Neutrophil (primary cell): Measurements from ENCODE around the gene EDAR.

Source experiments
- H3K27ac ChIP-seq: fragments of 200-600 bp; sonication (generic); 2 replicates; pipeline ENCODE4 v1.5.1; 2016; ENCODE audit warnings: mild to moderate bottlenecking, moderate library complexity
- H3K27me3 ChIP-seq: fragments of 200-600 bp; sonication (generic); 2 replicates; pipeline ENCODE4 v1.6.0; 2016; ENCODE audit warnings: mild to moderate bottlenecking
- H3K36me3 ChIP-seq: fragments of 200-600 bp; sonication (generic); 2 replicates; pipeline ENCODE4 v1.5.1; 2017
- H3K4me1 ChIP-seq, 2 experiments: fragments of 200-600 bp in 1 of 2; sonication (generic) in 1 of 2; 1 replicate in 1 of 2; 2 replicates in 1 of 2; pipeline versions ENCODE4 v1.5.1 to v1.6.1; 2013 to 2016; ENCODE audit warnings: low read depth in 1 of 2, low read length in 1 of 2, mild to moderate bottlenecking in 1 of 2, moderate library complexity in 1 of 2; ENCODE audit not compliant: control insufficient read depth in 1 of 2, insufficient read depth in 1 of 2
- H3K4me3 ChIP-seq, 2 experiments: fragments of 200-600 bp in 1 of 2; sonication (generic) in 1 of 2; 1 replicate in 1 of 2; 2 replicates in 1 of 2; pipeline ENCODE4 v1.5.1; 2013 to 2016; ENCODE audit warnings: low read depth in 1 of 2, low read length in 1 of 2, mild to moderate bottlenecking in 1 of 2, moderate library complexity in 1 of 2
- H3K9me3 ChIP-seq: fragments of 200-600 bp; sonication (generic); 2 replicates; pipeline ENCODE4 v1.5.1; 2016
- CTCF ChIP-seq: fragments of 200-600 bp; sonication (generic); IDR thresholded peaks from 2 replicates; pipeline ENCODE4 v1.5.1; 2016; ENCODE audit warnings: antibody characterized with exemption

EDAR gene

DNA sequence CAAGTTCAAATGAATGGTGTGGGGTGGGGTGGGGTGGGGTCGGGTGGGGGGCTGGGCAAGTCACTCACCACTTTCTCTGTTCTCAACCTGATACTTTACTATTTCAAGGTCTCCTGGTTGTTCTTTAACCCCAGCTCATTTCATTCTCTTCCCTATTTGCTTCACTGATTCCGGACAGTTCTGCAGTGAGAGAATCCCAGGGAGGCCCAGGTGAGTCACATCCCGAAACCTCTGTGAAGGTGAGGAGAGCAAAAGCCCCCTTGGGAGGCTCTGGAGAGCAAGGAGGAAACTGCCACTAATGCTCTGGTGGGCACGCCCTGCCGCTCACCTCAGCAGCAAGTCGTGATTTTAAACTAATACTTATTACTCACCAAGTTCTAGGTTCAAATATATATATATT lies 8.9 kb downstream of the EDAR start:
- H3K4me1 ChIP-seq: no peaks in the 10 kb centered on the region
- TF ChIP-seq CTCF: no peak
- H3K27me3 ChIP-seq: no peaks in the 10 kb centered on the region
- H3K27ac ChIP-seq: no peak overlapping the region
- H3K4me3 ChIP-seq: no peak overlapping the region
- H3K36me3 ChIP-seq: no peaks in the 10 kb centered on the region
- H3K9me3 ChIP-seq: no peaks in the 10 kb centered on the region

- Histone ChIP-seq H3K4me3 (no peak overlapping the region), H3K27ac (no peak overlapping the region), H3K27me3 (no peaks in the 10 kb centered on the region), H3K36me3 (no peaks in the 10 kb centered on the region), H3K9me3 (no peaks in the 10 kb centered on the region), H3K4me1 (no peaks in the 10 kb centered on the region)
- no peak for TF ChIP-seq CTCF
These were observed 9.6 kb downstream of the EDAR start for GRCh38 chr2:108979461-108979860.

- Histone ChIP-seq H3K27me3 (no peaks in the 10 kb centered on the region), H3K27ac (no peak overlapping the region), H3K9me3 (no peaks in the 10 kb centered on the region), H3K4me1 (no peaks in the 10 kb centered on the region), H3K36me3 (no peaks in the 10 kb centered on the region), H3K4me3 (no peak overlapping the region)
- no peak for TF ChIP-seq CTCF
These were observed 10.3 kb downstream of the EDAR start for GRCh38 chr2:108978709-108979111.

DNA sequence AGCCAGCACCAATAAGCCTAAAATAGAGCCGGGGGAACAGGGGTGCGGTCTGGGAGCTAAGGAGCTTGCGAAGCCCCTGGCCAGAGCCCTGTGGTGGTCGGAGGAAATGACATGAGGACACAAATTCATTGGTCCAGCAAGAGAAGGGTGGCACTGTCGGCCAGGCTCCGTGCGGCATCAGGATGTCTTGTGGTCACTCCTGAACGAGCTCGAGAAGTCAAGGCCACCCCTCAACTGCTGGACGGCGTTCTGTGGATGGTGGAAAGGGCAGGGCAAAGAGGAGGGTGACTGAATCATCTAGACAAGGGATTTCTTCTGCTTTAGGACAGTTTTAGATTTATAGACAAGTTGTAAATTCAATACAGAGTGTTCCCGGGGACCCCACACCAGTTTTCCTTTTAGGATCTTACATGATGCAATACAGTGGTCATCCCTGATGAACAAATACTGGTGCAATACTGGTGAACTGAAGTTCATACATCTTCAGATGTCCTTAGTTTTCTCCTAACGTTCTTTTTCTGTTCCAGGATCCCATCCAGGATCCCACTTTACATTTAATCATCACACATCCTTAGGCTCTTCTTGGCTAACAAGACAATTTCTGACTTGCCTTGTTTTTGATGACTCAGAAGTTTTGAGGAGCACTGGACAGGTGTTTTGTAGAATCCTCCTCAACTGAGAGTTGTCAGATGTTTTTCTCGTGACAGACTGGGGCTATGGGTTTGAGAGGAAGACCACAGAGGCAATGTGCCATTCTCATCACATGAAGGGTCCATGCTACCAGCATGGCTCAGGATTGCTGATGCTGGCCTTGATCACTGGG lies 13.2 kb downstream of the EDAR start:
- Histone ChIP-seq H3K27me3 (no peaks in the 10 kb centered on the region), H3K9me3 (no peaks in the 10 kb centered on the region), H3K27ac (no peak overlapping the region), H3K36me3 (no peaks in the 10 kb centered on the region), H3K4me3 (no peak overlapping the region), H3K4me1 (no peaks in the 10 kb centered on the region)
- no peak for TF ChIP-seq CTCF

DNA sequence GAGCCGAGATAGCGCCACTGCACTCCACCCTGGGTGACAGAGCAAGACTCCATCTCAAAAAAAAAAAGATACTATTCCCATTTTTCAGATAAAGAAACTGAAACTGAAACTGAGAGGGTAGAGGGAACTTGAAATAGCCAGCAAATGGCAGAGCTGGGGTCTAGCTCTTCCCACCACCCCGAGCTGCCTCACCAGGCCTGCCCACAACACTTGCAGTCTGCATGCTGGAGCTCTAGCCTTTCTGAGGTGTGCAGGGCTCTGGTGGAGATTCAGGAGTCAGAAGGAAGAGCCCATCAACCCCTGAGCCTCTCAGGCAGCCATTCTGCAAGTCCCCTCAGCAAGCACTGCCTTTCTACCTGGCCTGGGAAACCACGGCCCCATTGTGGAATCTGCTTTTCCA lies 14.3 kb downstream of the EDAR start:
- H3K9me3 ChIP-seq: no peaks in the 10 kb centered on the region
- no peaks in the 10 kb centered on the region for H3K27me3 ChIP-seq
- TF ChIP-seq CTCF: no peak
- no peak overlapping the region for H3K27ac ChIP-seq
- H3K4me1 ChIP-seq: no peaks in the 10 kb centered on the region
- H3K36me3 ChIP-seq: no peaks in the 10 kb centered on the region
- no peak overlapping the region for H3K4me3 ChIP-seq
